AG09319 (cell line): Measurements from ENCODE around the gene CYP4F3.

Experiments used
- DNase-seq: peaks from one replicate; pipeline ENCODE4 v3.0.0-alpha.2; 2010; ENCODE audit warnings: low read depth; ENCODE audit errors: extremely low read depth
- TF ChIP-seq, protein P1 (sequence below): IDR thresholded peaks from 2 replicates; pipeline ENCODE4 v1.5.1; 2011; ENCODE audit warnings: low read depth, mild to moderate bottlenecking, inconsistent platforms, low read length, moderate library complexity

The CYP4F3 gene

DNA sequence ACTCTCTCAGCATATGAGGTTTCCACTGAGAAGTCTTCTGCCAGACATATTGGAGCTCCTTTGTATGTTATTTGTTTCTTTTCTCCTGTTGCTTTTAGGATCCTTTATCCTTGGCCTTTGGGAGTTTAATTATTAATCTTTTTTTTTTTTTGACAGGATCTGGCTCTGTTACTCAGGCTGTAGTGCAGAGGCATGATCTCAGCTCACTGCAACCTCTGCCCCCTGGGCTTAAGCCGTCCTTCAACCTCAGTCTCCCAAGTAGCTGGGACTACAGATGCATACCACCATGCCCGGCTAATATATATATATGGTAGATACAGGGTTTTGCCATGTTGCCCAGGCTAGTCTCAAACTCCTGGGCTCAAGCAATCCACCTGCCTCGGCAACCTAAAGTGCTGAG lies 6.6 kb upstream of the CYP4F3 start:
- DNase-seq, result no peak
- TF ChIP-seq, protein P1, sequence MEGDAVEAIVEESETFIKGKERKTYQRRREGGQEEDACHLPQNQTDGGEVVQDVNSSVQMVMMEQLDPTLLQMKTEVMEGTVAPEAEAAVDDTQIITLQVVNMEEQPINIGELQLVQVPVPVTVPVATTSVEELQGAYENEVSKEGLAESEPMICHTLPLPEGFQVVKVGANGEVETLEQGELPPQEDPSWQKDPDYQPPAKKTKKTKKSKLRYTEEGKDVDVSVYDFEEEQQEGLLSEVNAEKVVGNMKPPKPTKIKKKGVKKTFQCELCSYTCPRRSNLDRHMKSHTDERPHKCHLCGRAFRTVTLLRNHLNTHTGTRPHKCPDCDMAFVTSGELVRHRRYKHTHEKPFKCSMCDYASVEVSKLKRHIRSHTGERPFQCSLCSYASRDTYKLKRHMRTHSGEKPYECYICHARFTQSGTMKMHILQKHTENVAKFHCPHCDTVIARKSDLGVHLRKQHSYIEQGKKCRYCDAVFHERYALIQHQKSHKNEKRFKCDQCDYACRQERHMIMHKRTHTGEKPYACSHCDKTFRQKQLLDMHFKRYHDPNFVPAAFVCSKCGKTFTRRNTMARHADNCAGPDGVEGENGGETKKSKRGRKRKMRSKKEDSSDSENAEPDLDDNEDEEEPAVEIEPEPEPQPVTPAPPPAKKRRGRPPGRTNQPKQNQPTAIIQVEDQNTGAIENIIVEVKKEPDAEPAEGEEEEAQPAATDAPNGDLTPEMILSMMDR, result no peak

DNA sequence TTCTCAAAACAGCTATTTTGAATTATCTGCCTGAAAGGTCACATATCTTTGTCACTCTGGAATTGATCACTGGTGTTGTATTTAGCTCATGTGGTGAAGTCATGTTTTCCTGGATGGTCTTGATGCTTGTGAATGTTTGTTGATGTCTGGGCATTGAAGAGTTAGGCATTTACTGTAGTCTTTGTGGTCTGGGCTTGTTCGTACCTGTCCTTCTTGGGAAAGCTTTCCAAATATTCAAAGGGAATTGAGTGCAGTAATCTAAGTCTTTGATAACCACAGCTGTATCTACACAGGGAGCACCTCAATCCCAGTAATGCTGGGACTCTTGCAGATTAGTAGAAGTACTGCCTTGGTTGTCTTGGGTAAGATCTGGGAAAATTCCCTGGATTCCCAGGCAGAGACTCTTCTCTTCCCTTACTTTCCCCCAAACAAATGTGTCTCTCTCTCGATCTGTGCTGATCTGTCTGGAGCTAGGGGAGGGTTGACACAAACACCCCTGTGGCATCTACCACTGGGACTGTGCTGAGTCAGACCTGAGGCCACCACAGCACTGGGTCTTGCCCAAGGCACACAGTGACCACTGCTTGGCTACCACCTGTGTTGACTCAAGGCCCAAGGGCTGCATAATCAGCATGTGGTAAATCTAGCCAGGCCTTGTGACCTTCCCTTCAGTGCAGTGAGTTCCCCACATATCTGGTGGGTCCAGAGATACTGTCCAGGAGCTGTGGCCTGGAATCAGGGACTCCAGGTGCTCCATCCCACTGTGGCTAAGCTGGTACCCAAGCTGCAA lies 5.5 kb upstream of the CYP4F3 start:
- TF ChIP-seq, protein P1, result no peak
- DNase-seq, result no peak

DNA sequence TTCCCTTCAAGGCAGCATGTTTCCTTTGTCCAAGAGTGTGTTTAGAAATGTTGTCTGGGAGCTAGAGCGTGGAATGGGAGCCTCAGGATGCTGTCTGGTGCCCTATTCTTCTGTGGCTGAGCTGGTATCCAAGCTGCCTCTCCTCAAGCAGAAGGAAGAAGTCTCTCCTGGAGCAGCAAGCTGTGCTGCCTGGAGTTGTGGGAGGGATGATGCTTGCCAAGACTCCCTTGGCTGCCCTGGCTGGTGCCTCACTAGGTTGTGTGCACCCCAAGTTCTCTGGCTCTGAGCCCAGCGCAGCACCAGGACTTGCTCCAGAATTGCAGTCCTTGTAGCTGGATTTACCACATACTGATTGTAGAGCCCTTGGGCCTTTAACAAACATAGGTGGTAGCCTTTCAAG lies 4.7 kb upstream of the CYP4F3 start:
- DNase-seq, result no peak
- TF ChIP-seq, protein P1, result no peak

DNA sequence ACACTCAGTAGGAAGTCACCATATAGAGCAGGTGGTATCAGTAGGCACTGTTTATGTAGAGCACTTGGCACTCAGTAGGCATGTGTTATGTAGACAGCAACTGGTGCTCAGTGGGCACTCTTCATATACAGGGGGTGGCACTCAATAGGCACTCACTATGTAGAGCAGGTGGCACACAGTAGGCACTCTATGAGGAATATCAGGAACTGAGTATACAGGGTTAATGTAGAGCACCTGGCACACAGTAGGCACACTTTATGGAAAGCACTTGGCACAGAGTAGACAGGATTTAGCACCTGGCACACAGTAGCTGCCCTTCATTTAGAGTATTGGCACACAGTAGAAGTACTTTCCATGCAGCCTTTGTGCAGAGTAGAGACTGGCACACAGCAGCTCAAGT lies 1.1 kb upstream of the CYP4F3 start:
- TF ChIP-seq, protein P1, result no peak
- DNase-seq, result no peak

DNA sequence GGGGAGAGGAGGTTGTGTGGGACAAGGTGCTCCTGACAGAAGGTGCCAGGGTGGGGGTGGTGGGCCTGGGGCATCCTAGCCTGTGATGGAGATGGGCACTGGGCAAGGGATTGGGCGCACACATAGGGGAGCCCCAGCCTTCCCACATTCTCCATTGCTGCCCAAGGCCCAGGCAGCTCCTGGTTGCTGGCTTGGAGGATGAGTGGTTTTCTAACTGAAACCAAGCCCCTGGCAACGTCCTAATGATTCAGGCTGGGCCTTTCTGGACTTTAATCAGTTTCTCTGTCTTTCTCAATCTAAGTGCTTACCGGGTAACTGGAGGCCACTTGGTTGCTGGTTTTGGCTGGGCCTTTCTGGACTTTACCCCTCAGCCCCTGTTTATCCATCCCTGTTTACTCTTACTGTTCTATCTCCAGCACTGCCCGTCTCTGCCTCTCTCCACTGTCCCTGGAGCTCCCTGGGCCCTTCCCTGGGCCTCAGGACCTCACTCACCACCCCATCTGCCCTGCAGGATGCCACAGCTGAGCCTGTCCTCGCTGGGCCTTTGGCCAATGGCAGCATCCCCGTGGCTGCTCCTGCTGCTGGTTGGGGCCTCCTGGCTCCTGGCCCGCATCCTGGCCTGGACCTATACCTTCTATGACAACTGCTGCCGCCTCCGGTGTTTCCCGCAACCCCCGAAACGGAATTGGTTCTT lies 354 bp downstream of the CYP4F3 start:
- no peak for DNase-seq
- TF ChIP-seq, protein P1, result no peak

DNA sequence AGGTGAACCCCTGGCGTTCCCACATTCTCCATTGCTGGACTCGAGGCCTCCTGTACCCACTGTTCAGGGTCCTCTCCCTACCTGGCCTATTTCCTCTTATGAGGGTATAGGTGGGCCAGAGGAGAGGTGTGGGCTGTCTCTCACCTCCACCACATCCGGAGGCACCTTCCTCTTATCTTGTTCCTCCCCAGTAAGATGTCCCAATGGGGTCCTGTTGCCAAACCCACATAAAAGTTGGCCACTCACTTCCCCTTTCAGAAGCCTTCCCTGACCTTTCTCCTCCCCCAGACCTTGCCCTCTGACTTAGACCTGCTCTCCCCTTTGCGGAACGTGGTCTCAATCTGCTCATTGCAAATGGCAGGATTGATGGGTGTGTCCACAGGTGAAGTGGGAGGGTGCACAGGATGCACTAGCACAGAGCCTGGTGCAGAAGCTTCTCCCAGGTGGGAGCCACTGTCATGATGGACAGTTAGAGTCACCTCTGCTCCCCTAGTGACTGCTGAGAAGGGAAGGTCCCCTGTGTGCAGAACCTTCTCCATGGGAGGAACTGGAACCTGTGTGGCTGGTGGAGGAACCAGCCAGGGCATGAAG lies 1.3 kb downstream of the CYP4F3 start:
- no peak for DNase-seq

More for the DNA sequence above, 1.3 kb downstream of the CYP4F3 start:
- TF ChIP-seq, protein P1, result no peak
